Endothelial cell of umbilical vein (primary cell): ENCODE measurements around the gene CDR2L. TPM values are rescaled to one million over a fixed set of nuclear protein-coding genes. Genes with fewer than 3 reads are reported as not detected.

ENCODE experiments used
- BruUV-seq: library from RNA; stranded (reverse); fragments of 400-500 nt; replicated peaks from 2 replicates; lab custom pipeline; 2021; lab: Mats Ljungman, UMichigan
- CTCF ChIA-PET: fragments of 300-600, 350-600 bp; sonication (Branson Sonifier 250); formaldehyde crosslinking; loops from one replicate; lab custom pipeline; 2021; ENCODE audit warnings: antibody characterized with exemption, inconsistent platforms; lab: Charles Lee
- POLR2A ChIA-PET: fragments of 300-600, 350-600 bp; sonication (Branson Sonifier 250); formaldehyde crosslinking; loops from one replicate; lab custom pipeline; 2021; ENCODE audit warnings: antibody characterized with exemption, inconsistent platforms; lab: Charles Lee
- DNase-seq: peaks from one replicate; pipeline ENCODE4 v3.0.0-alpha.2; 2011; ENCODE audit warnings: low read depth, low spot score
- FAIRE-seq: peaks from 2 replicates; lab custom pipeline; 2011; peaks lifted over from hg19 to GRCh38; lab: Jason Lieb, UNC
- H2AFZ ChIP-seq: 2 replicates; pipeline ENCODE4 v1.6.0; 2012; ENCODE audit warnings: low read depth, low read length, control low read depth, inconsistent platforms
- H3K27ac ChIP-seq: 2 replicates; pipeline ENCODE4 v1.5.1; 2011; ENCODE audit warnings: low read depth, mild to moderate bottlenecking, control low read depth, low read length, moderate library complexity; ENCODE audit not compliant: insufficient read depth
- H3K27me3 ChIP-seq, 2 experiments: 2 replicates each; pipeline versions ENCODE4 v1.6.0 to v1.6.1; 2011; ENCODE audit warnings: low read length in 2 of 2, mixed read lengths in 1 of 2; ENCODE audit not compliant: control insufficient read depth in 2 of 2, insufficient read depth in 2 of 2
- H3K36me3 ChIP-seq, 2 experiments: 2 replicates in 1 of 2; 3 replicates in 1 of 2; pipeline ENCODE4 v1.5.1; 2011; ENCODE audit warnings: low read length in 2 of 2, mild to moderate bottlenecking in 1 of 2, moderate library complexity in 1 of 2; ENCODE audit not compliant: control insufficient read depth in 2 of 2, insufficient read depth in 2 of 2; ENCODE audit errors: extremely low read depth in 1 of 2
- H3K4me1 ChIP-seq: 3 replicates; pipeline ENCODE4 v1.5.1; 2011; ENCODE audit warnings: mild to moderate bottlenecking, low read length; ENCODE audit not compliant: control insufficient read depth, insufficient read depth; ENCODE audit errors: extremely low read depth
- H3K4me2 ChIP-seq: 2 replicates; pipeline ENCODE4 v1.6.1; 2011; ENCODE audit warnings: low read length, control low read depth, mixed read lengths; ENCODE audit not compliant: insufficient read depth
- H3K4me3 ChIP-seq, 3 experiments: fragments of 200-600 bp in 1 of 3; sonication (generic), shearing (Covaris generic) in 1 of 3; replicated peaks in 1 of 3; 2 replicates each; pipeline ENCODE4 v1.5.1; 2011 to 2016; ENCODE audit warnings: control low read depth in 3 of 3, low read length in 3 of 3, mild to moderate bottlenecking in 2 of 3, inconsistent platforms in 1 of 3, low read depth in 1 of 3, moderate library complexity in 1 of 3; ENCODE audit not compliant: insufficient read depth in 1 of 3
- H3K79me2 ChIP-seq: 2 replicates; pipeline ENCODE4 v1.6.0; 2012; ENCODE audit warnings: low read length, inconsistent platforms; ENCODE audit not compliant: control insufficient read depth, insufficient read depth
- H3K9ac ChIP-seq: replicated peaks from 2 replicates; pipeline ENCODE3; 2011; ENCODE audit warnings: low read length, control low read depth; ENCODE audit not compliant: insufficient read depth; ENCODE audit errors: extremely low read depth
- H3K9me1 ChIP-seq: replicated peaks from 3 replicates; pipeline ENCODE4 v1.6.0; 2011; ENCODE audit warnings: mild to moderate bottlenecking, low read length; ENCODE audit not compliant: control insufficient read depth, insufficient read depth; ENCODE audit errors: extremely low read depth
- H3K9me3 ChIP-seq: replicated peaks from 2 replicates; pipeline ENCODE4 v1.5.1; 2012; ENCODE audit warnings: low read length, inconsistent platforms; ENCODE audit not compliant: control insufficient read depth, insufficient read depth
- H4K20me1 ChIP-seq: replicated peaks from 2 replicates; pipeline ENCODE3; 2011; ENCODE audit warnings: mild to moderate bottlenecking, low read length; ENCODE audit not compliant: control insufficient read depth, insufficient read depth; ENCODE audit errors: extremely low read depth
- EZH2 ChIP-seq: IDR thresholded peaks from 2 replicates; pipeline ENCODE4 v1.6.1; 2012; ENCODE audit warnings: borderline replicate concordance, low read depth, mild to moderate bottlenecking, moderate library complexity, low read length, inconsistent platforms; ENCODE audit not compliant: severe bottlenecking
- FOS ChIP-seq: IDR thresholded peaks from 2 replicates; pipeline ENCODE4 v1.6.1; 2011; ENCODE audit warnings: mild to moderate bottlenecking, low read length, moderate library complexity, borderline replicate concordance; ENCODE audit not compliant: insufficient read depth
- GATA2 ChIP-seq: IDR thresholded peaks from 2 replicates; pipeline ENCODE4 v1.7.0; 2011; ENCODE audit warnings: low read depth, mild to moderate bottlenecking, moderate library complexity, mixed read lengths, low read length; ENCODE audit not compliant: insufficient read length, insufficient read depth
- JUN ChIP-seq: IDR thresholded peaks from 2 replicates; pipeline ENCODE4 v1.6.1; 2011; ENCODE audit warnings: borderline replicate concordance, low read depth; ENCODE audit not compliant: insufficient read length, insufficient read depth
- MYC ChIP-seq: IDR thresholded peaks from one replicate; pipeline ENCODE4 v1.6.1; 2011; ENCODE audit warnings: mild to moderate bottlenecking, low read depth, low read length
- POLR2A ChIP-seq: IDR thresholded peaks from 2 replicates; pipeline ENCODE4 v1.6.1; 2012; ENCODE audit warnings: low read depth, mild to moderate bottlenecking, control low read depth, low read length
- POLR2AphosphoS5 ChIP-seq: IDR thresholded peaks from 2 replicates; pipeline ENCODE4 v1.6.1; 2012; ENCODE audit warnings: low read depth, mild to moderate bottlenecking, control low read depth, low read length, moderate library complexity; ENCODE audit not compliant: insufficient read depth
- dilution Hi-C: fragments of 300-500 bp; cut with MboI; formaldehyde crosslinking; loops from one replicate; pipeline ENCODE4 v1.15.0; 2019; ENCODE audit warnings: low sequenced_read_pairs; ENCODE audit not compliant: extremely low pct_ligation_motif_present
- intact Hi-C: fragments of 100-400 bp; cut with micrococcal nuclease; formaldehyde crosslinking; loops from one replicate; pipeline ENCODE4 v1.10.0; 2022
- polyA plus RNA-seq, 4 experiments: library from polyadenylated mRNA; depleted of rRNA in 3 of 4; stranded (reverse) in 3 of 4; unstranded in 1 of 4; fragments of >200 nt; gene quantifications; 2 replicates each; pipeline versions ENCODE4 v1.2.1 to v1.2.3, GENCODE V29; 2011 to 2012; ENCODE audit warnings: missing spikeins in 1 of 4
- total RNA-seq: library from RNA; stranded (reverse); gene quantifications from 2 replicates; pipeline ENCODE4 v1.2.3, GENCODE V29; 2021
- TF ChIP-seq, protein P1 (sequence below), 2 donors: IDR thresholded peaks; 1 replicate in 1 of 2; 2 replicates in 1 of 2; pipeline ENCODE4 v1.5.1; 2011; ENCODE audit warnings: low read length in 2 of 2, mild to moderate bottlenecking in 2 of 2, moderate library complexity in 2 of 2, control low read depth in 1 of 2, inconsistent platforms in 1 of 2, low read depth in 1 of 2; ENCODE audit not compliant: insufficient read depth in 1 of 2; ENCODE audit errors: extremely low read depth in 1 of 2
- TF ChIP-seq, protein P2 (sequence below): IDR thresholded peaks from 2 replicates; pipeline ENCODE4 v1.6.1; 2011; ENCODE audit not compliant: insufficient read depth, insufficient read length

CDR2L gene
- total and polyA plus RNA-seq, 2 donors (not counting 3 experiments of a cell fraction or from before 2014, with no cell fraction given) = 22.2 to 34.9 TPM

- H3K79me2 ChIP-seq = no peaks in the 10 kb centered on the region
- FAIRE-seq = no peak
- ChIA-PET CTCF (interaction anchor here (0.9 to 4.8 kb wide), 6 partner anchors 27 to 238 kb away, joined by 3 to 130 read pairs (median 4); partner anchors contain the start of gene OTOP2), POLR2A (no interaction called here)
- intact Hi-C loops = no loop called here
- H4K20me1 ChIP-seq = no peaks in the 10 kb centered on the region
- DNase-seq = no peak
- no peaks in the 10 kb centered on the region for H3K9me3 ChIP-seq
- no TSS peak for BruUV-seq
- no peaks in the 10 kb centered on the region for H3K9me1 ChIP-seq
- no peak overlapping the region for H3K9ac ChIP-seq
- TF ChIP-seq FOS = no peak
- TF ChIP-seq JUN = no peak
- TF ChIP-seq, protein P1, sequence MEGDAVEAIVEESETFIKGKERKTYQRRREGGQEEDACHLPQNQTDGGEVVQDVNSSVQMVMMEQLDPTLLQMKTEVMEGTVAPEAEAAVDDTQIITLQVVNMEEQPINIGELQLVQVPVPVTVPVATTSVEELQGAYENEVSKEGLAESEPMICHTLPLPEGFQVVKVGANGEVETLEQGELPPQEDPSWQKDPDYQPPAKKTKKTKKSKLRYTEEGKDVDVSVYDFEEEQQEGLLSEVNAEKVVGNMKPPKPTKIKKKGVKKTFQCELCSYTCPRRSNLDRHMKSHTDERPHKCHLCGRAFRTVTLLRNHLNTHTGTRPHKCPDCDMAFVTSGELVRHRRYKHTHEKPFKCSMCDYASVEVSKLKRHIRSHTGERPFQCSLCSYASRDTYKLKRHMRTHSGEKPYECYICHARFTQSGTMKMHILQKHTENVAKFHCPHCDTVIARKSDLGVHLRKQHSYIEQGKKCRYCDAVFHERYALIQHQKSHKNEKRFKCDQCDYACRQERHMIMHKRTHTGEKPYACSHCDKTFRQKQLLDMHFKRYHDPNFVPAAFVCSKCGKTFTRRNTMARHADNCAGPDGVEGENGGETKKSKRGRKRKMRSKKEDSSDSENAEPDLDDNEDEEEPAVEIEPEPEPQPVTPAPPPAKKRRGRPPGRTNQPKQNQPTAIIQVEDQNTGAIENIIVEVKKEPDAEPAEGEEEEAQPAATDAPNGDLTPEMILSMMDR (IDR thresholded peaks at IDR 0.05; ENCODE audit: extremely low read depth in 1 of 2, insufficient read depth in 1 of 2, low read depth in 1 of 2, low read length in 2 of 2) = no peak
- TF ChIP-seq, protein P2, sequence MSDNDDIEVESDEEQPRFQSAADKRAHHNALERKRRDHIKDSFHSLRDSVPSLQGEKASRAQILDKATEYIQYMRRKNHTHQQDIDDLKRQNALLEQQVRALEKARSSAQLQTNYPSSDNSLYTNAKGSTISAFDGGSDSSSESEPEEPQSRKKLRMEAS = no peak
- no peak for TF ChIP-seq EZH2
- TF ChIP-seq POLR2A = no peak
- TF ChIP-seq POLR2AphosphoS5 = no peak
- no peak for TF ChIP-seq MYC
- TF ChIP-seq GATA2 = no peak
- no peak overlapping the region for H3K4me2 ChIP-seq
- no peaks in the 10 kb centered on the region for H3K4me1 ChIP-seq
- H3K4me3 ChIP-seq = no peak overlapping the region
- H2AFZ ChIP-seq = no peak overlapping the region
- no peaks in the 10 kb centered on the region for H3K36me3 ChIP-seq
- H3K27me3 ChIP-seq = no peaks in the 10 kb centered on the region
- dilution Hi-C loops = no loop called here
- no peak overlapping the region for H3K27ac ChIP-seq
These were observed 23.1 kb upstream of the CDR2L start for GRCh38 chr17:74964246-74964761.
